SK-N-SH (cell line): ENCODE data around the gene FBN2. TPM values are rescaled to one million over a fixed set of nuclear protein-coding genes. Genes with fewer than 3 reads are reported as not detected.

Experiments
- CTCF ChIA-PET: fragments of 300-600, 350-600 bp; formaldehyde crosslinking; extraction: SDS; loops from one replicate; lab custom pipeline; 2021; lab: Yijun Ruan, JAX
- POLR2A ChIA-PET: fragments of 350-600 bp; sonication (Branson Sonifier 250); formaldehyde crosslinking; extraction: SDS; loops from one replicate; lab custom pipeline; 2020; ENCODE audit warnings: antibody characterized with exemption, inconsistent platforms; lab: Yijun Ruan, JAX
- DNase-seq: peaks from one replicate; pipeline ENCODE4 v3.0.0; 2012
- H2AFZ ChIP-seq: fragments of 200-600 bp; sonication (generic); 2 replicates; pipeline ENCODE4 v1.8.1; 2016; ENCODE audit warnings: antibody characterized with exemption, mild to moderate bottlenecking, low read depth
- H3F3A ChIP-seq: fragments of 200-600 bp; sonication (generic); replicated peaks from 2 replicates; pipeline ENCODE3; 2016; ENCODE audit warnings: antibody characterized with exemption, mild to moderate bottlenecking; ENCODE audit not compliant: insufficient read depth
- H3K27ac ChIP-seq, 2 experiments: fragments of 200-500 bp in 1 of 2; fragments of 200-600 bp in 1 of 2; sonication (Bioruptor generic) in 1 of 2; sonication (generic), shearing (Covaris generic) in 1 of 2; 2 replicates each; pipeline versions ENCODE4 v1.5.1 to v1.6.1; 2014 to 2016; ENCODE audit warnings: low read depth in 2 of 2, inconsistent platforms in 1 of 2, low read length in 1 of 2, mild to moderate bottlenecking in 1 of 2, mixed read lengths in 1 of 2
- H3K27me3 ChIP-seq: fragments of 200-600 bp; sonication (generic), shearing (Covaris generic); 2 replicates; pipeline ENCODE4 v1.6.1; 2016; ENCODE audit warnings: mixed run types; ENCODE audit not compliant: insufficient read depth
- H3K36me3 ChIP-seq, 2 experiments: fragments of 200-500 bp in 1 of 2; fragments of 200-600 bp in 1 of 2; sonication (Bioruptor generic) in 1 of 2; sonication (generic) in 1 of 2; replicated peaks in 1 of 2; 2 replicates each; pipeline versions ENCODE3 to v1.5.1; 2014 to 2016; ENCODE audit warnings: low read length in 1 of 2, mild to moderate bottlenecking in 1 of 2; ENCODE audit not compliant: insufficient read depth in 2 of 2, control insufficient read depth in 1 of 2
- H3K4me1 ChIP-seq, 2 experiments: fragments of 200-500 bp in 1 of 2; fragments of 200-600 bp in 1 of 2; sonication (Bioruptor generic) in 1 of 2; sonication (generic), shearing (Covaris generic) in 1 of 2; 2 replicates each; pipeline versions ENCODE4 v1.5.1 to v1.6.1; 2014 to 2016; ENCODE audit warnings: low read depth in 1 of 2, low read length in 1 of 2, mixed run types in 1 of 2; ENCODE audit not compliant: insufficient read depth in 2 of 2, control insufficient read depth in 1 of 2
- H3K4me2 ChIP-seq: fragments of 200-600 bp; sonication (generic), shearing (Covaris generic); 2 replicates; pipeline ENCODE4 v1.6.1; 2017; ENCODE audit warnings: mixed run types
- H3K4me3 ChIP-seq, 2 experiments: fragments of 200-500 bp in 1 of 2; fragments of 200-600 bp in 1 of 2; sonication (Bioruptor generic) in 1 of 2; sonication (generic), shearing (Covaris generic) in 1 of 2; 2 replicates each; pipeline versions ENCODE4 v1.5.1 to v1.8.1; 2014 to 2016; ENCODE audit warnings: low read depth in 2 of 2, inconsistent platforms in 1 of 2, low read length in 1 of 2, mild to moderate bottlenecking in 1 of 2, mixed read lengths in 1 of 2, moderate library complexity in 1 of 2
- H3K79me2 ChIP-seq: fragments of 200-600 bp; sonication (generic); 2 replicates; pipeline ENCODE4 v1.8.1; 2017; ENCODE audit warnings: mild to moderate bottlenecking; ENCODE audit not compliant: insufficient read depth
- H3K9ac ChIP-seq: fragments of 200-600 bp; sonication (generic); 2 replicates; pipeline ENCODE4 v1.6.1; 2017; ENCODE audit warnings: mixed run types
- H3K9me2 ChIP-seq: fragments of 200-600 bp; sonication (generic); 2 replicates; pipeline ENCODE4 v1.6.1; 2017; ENCODE audit warnings: mixed run types
- H3K9me3 ChIP-seq: fragments of 200-600 bp; sonication (generic); 2 replicates; pipeline ENCODE4 v1.6.1; 2017; ENCODE audit warnings: mixed run types, mild to moderate bottlenecking, moderate library complexity
- H4K20me1 ChIP-seq: fragments of 200-600 bp; sonication (generic); 2 replicates; pipeline ENCODE4 v1.6.1; 2017; ENCODE audit warnings: mild to moderate bottlenecking, mixed run types; ENCODE audit not compliant: insufficient read depth
- CHD2 ChIP-seq: fragments of 150-350 bp; IDR thresholded peaks from 2 replicates; pipeline ENCODE4 v1.6.1; 2018; ENCODE audit warnings: low read length; ENCODE audit not compliant: partially characterized antibody
- ELF1 ChIP-seq: IDR thresholded peaks from 2 replicates; pipeline ENCODE4 v1.4.0; 2012
- EP300 ChIP-seq, 2 experiments: IDR thresholded peaks; 2 replicates each; pipeline versions ENCODE4 v1.4.0 to v1.6.1; 2012; ENCODE audit warnings: borderline replicate concordance in 1 of 2, low read depth in 1 of 2, low read length in 1 of 2
- EZH2phosphoT487 ChIP-seq: fragments of 200-600 bp; sonication (generic); IDR thresholded peaks from 2 replicates; pipeline ENCODE4 v1.6.1; 2017; ENCODE audit warnings: low read depth, mixed run types, mild to moderate bottlenecking, antibody characterized with exemption, moderate library complexity, borderline replicate concordance
- FOSL2 ChIP-seq: IDR thresholded peaks from 2 replicates; pipeline ENCODE4 v1.4.0; 2012; ENCODE audit warnings: low read depth, mild to moderate bottlenecking, moderate library complexity, borderline replicate concordance
- FOXJ3 ChIP-seq: sonication (generic); formaldehyde crosslinking; IDR thresholded peaks from 2 replicates; pipeline ENCODE4 v1.5.1; 2020; ENCODE audit warnings: mild to moderate bottlenecking, missing genetic modification reagents
- GABPA ChIP-seq: IDR thresholded peaks from 2 replicates; pipeline ENCODE4 v1.4.0; 2012; ENCODE audit warnings: low read depth, mild to moderate bottlenecking
- MEF2A ChIP-seq: IDR thresholded peaks from 2 replicates; pipeline ENCODE4 v1.4.0; 2012; ENCODE audit warnings: low read depth, borderline replicate concordance
- MXI1 ChIP-seq: IDR thresholded peaks from 2 replicates; pipeline ENCODE4 v1.6.1; 2012; ENCODE audit warnings: mild to moderate bottlenecking, low read depth, low read length, improper control_type of control experiment
- RAD21 ChIP-seq: IDR thresholded peaks from 2 replicates; pipeline ENCODE4 v1.6.1; 2012; ENCODE audit warnings: mild to moderate bottlenecking, low read length
- RFX5 ChIP-seq: IDR thresholded peaks from 2 replicates; pipeline ENCODE4 v1.6.1; 2012; ENCODE audit warnings: mild to moderate bottlenecking, improper control_type of control experiment, low read length
- SMC3 ChIP-seq: IDR thresholded peaks from 2 replicates; pipeline ENCODE4 v1.6.1; 2012; ENCODE audit warnings: low read depth, low read length, improper control_type of control experiment
- TAF1 ChIP-seq: IDR thresholded peaks from 2 replicates; pipeline ENCODE4 v1.6.1; 2012; ENCODE audit warnings: low read depth, mild to moderate bottlenecking, low read length, moderate library complexity, borderline replicate concordance
- WGBS: methylation state at CpG from one replicate; pipeline ENCODE4 v1.1.6; 2017; ENCODE audit warnings: low lambda C conversion rate; 5-methylcytosine and 5-hydroxymethylcytosine counted together
- polyA plus RNA-seq, 3 experiments: library from polyadenylated mRNA; depleted of rRNA; stranded (reverse); fragments of >200 nt; gene quantifications; 2 replicates each; pipeline ENCODE4 v1.2.3, GENCODE V29; 2012
- TF ChIP-seq, protein P1 (sequence below): IDR thresholded peaks from 2 replicates; pipeline ENCODE4 v1.6.1; 2012; ENCODE audit warnings: mild to moderate bottlenecking, low read depth, low read length, moderate library complexity
- TF ChIP-seq, protein P2 (sequence below): IDR thresholded peaks from 2 replicates; pipeline ENCODE4; 2012
- TF ChIP-seq, protein P3 (sequence below): IDR thresholded peaks from 2 replicates; pipeline ENCODE4 v1.4.0; 2012; ENCODE audit warnings: low read depth, borderline replicate concordance

The FBN2 gene
- polyA plus RNA-seq, 1 of the 3 experiments (the other 2 are of a cell fraction): 2.2 TPM

DNA sequence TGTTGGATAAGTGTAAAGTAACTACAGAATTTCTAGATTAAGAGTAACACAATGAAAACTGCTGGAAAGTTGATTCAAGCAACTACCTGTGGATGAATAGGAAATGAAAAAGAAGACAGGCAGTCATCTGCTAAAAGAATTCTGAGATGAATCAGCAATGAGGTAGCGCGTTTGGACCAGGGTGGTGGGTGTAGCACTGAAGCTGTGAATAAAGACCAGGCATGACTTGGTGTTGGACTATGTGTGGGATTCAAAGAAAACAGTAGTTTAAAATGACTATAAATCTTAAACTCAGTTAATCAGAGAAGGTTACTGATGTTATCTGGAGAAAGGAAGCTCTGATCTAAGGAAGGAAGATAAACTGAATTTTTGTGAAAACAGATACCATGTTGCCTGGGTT, 159.8 kb downstream of the FBN2 start:
- Histone ChIP-seq H3K9me3 (no peaks in the 10 kb centered on the region), H4K20me1 (no peaks in the 10 kb centered on the region), H3K79me2 (no peaks in the 10 kb centered on the region)
- TF ChIP-seq MEF2A (no peak), RAD21 (no peak), CHD2 (no peak), EZH2phosphoT487 (no peak), EP300 (IDR thresholded peaks at IDR 0.05; ENCODE audit: borderline replicate concordance in 1 of 2, low read depth in 1 of 2, low read length in 1 of 2) (no peak), MXI1 (no peak), SMC3 (no peak), FOXJ3 (no peak), ELF1 (no peak)
- TF ChIP-seq, protein P1, sequence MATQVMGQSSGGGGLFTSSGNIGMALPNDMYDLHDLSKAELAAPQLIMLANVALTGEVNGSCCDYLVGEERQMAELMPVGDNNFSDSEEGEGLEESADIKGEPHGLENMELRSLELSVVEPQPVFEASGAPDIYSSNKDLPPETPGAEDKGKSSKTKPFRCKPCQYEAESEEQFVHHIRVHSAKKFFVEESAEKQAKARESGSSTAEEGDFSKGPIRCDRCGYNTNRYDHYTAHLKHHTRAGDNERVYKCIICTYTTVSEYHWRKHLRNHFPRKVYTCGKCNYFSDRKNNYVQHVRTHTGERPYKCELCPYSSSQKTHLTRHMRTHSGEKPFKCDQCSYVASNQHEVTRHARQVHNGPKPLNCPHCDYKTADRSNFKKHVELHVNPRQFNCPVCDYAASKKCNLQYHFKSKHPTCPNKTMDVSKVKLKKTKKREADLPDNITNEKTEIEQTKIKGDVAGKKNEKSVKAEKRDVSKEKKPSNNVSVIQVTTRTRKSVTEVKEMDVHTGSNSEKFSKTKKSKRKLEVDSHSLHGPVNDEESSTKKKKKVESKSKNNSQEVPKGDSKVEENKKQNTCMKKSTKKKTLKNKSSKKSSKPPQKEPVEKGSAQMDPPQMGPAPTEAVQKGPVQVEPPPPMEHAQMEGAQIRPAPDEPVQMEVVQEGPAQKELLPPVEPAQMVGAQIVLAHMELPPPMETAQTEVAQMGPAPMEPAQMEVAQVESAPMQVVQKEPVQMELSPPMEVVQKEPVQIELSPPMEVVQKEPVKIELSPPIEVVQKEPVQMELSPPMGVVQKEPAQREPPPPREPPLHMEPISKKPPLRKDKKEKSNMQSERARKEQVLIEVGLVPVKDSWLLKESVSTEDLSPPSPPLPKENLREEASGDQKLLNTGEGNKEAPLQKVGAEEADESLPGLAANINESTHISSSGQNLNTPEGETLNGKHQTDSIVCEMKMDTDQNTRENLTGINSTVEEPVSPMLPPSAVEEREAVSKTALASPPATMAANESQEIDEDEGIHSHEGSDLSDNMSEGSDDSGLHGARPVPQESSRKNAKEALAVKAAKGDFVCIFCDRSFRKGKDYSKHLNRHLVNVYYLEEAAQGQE: no peak
- TF ChIP-seq, all 33 proteins: peak for 0
- Histone ChIP-seq H3K27ac (peak overlapping the region in 1 of 2 experiments; percentile 16; a peak in 1 of 4 replicates), H3K4me1 (no peaks in the 10 kb centered on the region; a peak in 1 of 4 replicates), H3F3A (no peaks in the 10 kb centered on the region), H2AFZ (no peak overlapping the region), H3K4me2 (no peak overlapping the region), H3K36me3 (no peaks in the 10 kb centered on the region), H3K27me3 (no peaks in the 10 kb centered on the region), H3K4me3 (no peak overlapping the region), H3K9me2 (no peaks in the 10 kb centered on the region), H3K9ac (no peak overlapping the region)
- ChIA-PET CTCF (no interaction called here), POLR2A (no interaction called here)
- no peak for DNase-seq
- WGBS: 38% methylated on average over 2 of the region's 2 CpGs

DNA sequence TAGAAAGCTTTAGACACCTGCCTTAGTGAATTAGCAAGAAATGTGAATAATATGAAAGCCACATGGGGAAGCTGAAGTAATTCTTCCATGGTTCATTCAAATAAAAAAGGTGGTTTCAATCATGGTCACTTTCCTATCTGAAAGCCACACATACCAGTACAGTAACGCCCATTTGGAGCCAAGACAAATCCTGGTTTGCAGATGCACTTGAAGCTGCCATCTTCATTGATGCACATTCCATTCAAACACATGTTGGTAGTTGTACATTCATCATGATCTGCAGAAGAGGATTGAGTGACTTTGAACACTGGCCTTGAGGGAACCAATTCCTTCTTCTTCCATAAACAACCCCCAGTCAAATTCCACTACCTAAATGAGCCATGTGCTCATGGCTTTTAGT, 161.5 kb downstream of the FBN2 start:
- no peak overlapping the region for H3K9ac ChIP-seq
- 15% methylated on average over 1 of the region's 1 CpG for WGBS
- no peaks in the 10 kb centered on the region for H3K27me3 ChIP-seq
- H3K4me2 ChIP-seq: no peak overlapping the region
- H4K20me1 ChIP-seq: no peaks in the 10 kb centered on the region
- ChIA-PET CTCF (interaction anchor here (2.1 kb wide), 1 partner anchor 10 kb away, joined by 7 read pairs; no protein-coding TSS in a partner anchor), POLR2A (no interaction called here)
- H3K27ac ChIP-seq: no peak overlapping the region
- H2AFZ ChIP-seq: no peak overlapping the region
- no peak for DNase-seq
- H3K9me2 ChIP-seq: no peaks in the 10 kb centered on the region
- no peaks in the 10 kb centered on the region for H3K36me3 ChIP-seq
- H3K4me1 ChIP-seq: no peaks in the 10 kb centered on the region; a peak in 1 of 4 replicates
- no peaks in the 10 kb centered on the region for H3K79me2 ChIP-seq
- TF ChIP-seq EP300 (IDR thresholded peaks at IDR 0.05; ENCODE audit: borderline replicate concordance in 1 of 2, low read depth in 1 of 2, low read length in 1 of 2) (no peak), SMC3 (no peak), GABPA (no peak), RAD21 (no peak), FOSL2 (no peak), RFX5 (no peak), TAF1 (no peak)
- TF ChIP-seq, protein P2, sequence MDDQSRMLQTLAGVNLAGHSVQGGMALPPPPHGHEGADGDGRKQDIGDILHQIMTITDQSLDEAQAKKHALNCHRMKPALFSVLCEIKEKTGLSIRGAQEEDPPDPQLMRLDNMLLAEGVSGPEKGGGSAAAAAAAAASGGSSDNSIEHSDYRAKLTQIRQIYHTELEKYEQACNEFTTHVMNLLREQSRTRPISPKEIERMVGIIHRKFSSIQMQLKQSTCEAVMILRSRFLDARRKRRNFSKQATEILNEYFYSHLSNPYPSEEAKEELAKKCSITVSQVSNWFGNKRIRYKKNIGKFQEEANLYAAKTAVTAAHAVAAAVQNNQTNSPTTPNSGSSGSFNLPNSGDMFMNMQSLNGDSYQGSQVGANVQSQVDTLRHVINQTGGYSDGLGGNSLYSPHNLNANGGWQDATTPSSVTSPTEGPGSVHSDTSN: no peak
- TF ChIP-seq, protein P3, sequence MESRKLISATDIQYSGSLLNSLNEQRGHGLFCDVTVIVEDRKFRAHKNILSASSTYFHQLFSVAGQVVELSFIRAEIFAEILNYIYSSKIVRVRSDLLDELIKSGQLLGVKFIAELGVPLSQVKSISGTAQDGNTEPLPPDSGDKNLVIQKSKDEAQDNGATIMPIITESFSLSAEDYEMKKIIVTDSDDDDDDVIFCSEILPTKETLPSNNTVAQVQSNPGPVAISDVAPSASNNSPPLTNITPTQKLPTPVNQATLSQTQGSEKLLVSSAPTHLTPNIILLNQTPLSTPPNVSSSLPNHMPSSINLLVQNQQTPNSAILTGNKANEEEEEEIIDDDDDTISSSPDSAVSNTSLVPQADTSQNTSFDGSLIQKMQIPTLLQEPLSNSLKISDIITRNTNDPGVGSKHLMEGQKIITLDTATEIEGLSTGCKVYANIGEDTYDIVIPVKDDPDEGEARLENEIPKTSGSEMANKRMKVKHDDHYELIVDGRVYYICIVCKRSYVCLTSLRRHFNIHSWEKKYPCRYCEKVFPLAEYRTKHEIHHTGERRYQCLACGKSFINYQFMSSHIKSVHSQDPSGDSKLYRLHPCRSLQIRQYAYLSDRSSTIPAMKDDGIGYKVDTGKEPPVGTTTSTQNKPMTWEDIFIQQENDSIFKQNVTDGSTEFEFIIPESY: no peak
- no peak overlapping the region for H3K4me3 ChIP-seq
- H3F3A ChIP-seq: no peaks in the 10 kb centered on the region
- no peaks in the 10 kb centered on the region for H3K9me3 ChIP-seq
